ACHN (cell line): ENCODE results near the gene TMEM164.
A peak's percentile ranks its signal among the peaks of the same experiment; 100 is the strongest.
"Not testable (repeated sequence)": the region's sequence is repeated elsewhere in the genome, so short reads cannot be mapped to it uniquely, and the experiment has no call there.

ENCODE experiments used
- DNase-seq: peaks from one replicate; pipeline ENCODE4 v3.0.0-alpha.2; 2015
- in situ Hi-C: cut with HindIII; loops from 2 replicates; pipeline ENCODE4 v1.10.0; 2017; ENCODE audit warnings: low sequenced_read_pairs, low pct_ligation_motif_present, low pct_unique_long_range_greater_than_20kb

Gene TMEM164

DNA sequence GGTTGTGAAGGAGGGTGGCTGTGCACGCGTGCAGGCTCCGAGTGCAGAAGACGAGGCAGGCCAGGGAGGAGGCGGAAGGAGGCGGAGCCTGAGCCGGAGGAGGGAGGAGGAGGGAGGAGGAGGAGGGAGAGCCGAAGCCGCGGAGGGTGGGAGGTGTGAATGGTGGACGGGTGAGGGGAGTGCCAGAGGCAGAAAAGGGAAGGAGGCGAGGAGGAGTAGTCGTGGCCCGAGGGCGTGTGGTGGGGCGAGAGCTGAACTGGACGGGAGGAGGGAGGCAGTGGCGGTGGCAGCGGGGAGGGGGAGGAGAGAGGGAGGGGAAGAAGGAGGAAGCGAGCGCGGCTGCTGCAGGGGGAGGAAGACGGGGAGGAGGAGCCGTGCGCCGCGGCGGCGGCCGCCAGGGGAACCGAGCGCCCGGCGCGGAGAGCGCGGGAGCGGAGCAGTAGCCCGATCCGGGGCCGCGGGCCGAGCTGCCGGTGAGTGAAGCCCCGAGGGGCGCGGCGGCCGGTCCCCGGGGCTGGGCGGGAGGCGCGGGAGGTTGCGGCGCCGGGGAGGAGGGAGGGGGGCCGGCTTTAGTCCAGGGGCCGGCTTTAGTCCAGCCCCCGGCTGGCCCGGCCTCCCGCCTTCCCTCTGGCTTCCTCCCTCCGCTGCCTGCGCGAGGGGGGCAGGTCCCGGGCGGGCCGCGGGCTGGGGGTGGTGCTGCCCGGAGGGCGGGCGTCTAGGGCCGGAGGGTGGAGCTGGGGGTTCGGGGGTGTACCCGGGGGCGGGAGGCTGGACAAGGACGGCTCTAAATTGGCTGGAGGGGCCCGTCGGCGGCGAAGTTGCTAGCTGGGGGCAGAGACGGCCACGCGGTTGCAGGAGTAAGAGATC lies at the start of gene TMEM164:
Gene TMEM164, plus strand, starts transcription at position 815 of the 867 bp plus-strand sequence. CDS start 661 bp downstream, outside the sequence.
- DNase-seq, result peak; percentile 68
- in situ Hi-C loops, result no loop called here

DNA sequence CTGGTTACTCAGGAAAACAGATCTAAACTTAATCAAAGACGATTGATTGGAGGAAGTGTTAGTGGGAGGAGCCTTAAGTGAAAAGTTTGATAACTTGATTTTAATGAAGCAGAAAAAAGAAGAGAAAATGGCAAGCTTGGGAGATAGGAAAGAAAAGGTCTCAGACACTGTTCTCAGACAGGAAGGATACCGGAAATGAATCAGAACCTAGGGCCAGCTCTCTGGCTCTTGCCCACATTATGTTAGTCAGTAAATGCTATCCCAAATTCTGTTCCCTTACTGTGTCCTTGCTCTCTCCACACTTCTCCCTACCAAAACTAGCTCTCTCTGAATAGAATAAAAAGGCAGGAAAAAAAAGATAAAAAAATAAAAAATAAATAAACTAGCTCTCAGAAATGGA lies 48.6 kb upstream of the TMEM164 start:
- in situ Hi-C loops, result no loop called here
- DNase-seq, result no peak

DNA sequence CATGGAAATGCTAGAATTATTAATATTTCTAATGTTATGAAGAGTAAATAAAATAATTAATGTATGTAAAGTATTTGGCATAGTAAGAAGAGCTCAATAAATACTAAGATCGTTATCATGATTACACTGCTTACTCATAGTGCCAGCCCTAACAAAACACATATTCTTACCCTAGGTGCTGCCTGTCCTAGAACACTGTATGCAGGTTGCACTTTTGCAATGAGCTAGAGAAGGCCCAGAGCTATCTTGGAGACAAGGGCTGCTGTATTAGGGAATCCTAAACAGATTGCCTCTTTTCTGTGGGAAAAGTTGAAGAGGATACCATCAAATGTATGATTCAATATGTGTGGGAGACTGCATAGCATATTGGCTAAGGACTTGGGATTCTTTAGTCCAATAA lies 48.0 kb upstream of the TMEM164 start:
- in situ Hi-C loops, result no loop called here
- no peak for DNase-seq

DNA sequence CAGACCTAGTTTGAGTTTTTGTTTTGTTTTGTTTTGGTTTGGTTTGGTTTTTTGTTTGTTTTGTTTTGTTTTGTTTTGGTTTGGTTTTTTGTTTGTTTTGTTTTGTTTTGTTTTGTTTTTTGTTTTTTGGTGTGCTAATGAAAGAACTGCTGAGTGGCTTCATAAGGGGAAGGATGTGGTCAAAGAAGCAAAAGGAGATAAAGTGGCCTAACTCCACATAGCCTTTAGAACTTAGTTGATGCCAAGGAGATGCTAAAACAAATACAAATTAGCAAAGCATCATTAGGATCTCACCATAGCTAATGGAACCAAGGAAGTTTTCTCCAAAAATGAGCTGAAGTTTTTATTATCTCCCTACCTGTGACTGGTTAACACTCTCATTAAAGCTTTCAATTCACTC lies 44.6 kb upstream of the TMEM164 start:
- no peak for DNase-seq
- in situ Hi-C loops, result no loop called here

DNA sequence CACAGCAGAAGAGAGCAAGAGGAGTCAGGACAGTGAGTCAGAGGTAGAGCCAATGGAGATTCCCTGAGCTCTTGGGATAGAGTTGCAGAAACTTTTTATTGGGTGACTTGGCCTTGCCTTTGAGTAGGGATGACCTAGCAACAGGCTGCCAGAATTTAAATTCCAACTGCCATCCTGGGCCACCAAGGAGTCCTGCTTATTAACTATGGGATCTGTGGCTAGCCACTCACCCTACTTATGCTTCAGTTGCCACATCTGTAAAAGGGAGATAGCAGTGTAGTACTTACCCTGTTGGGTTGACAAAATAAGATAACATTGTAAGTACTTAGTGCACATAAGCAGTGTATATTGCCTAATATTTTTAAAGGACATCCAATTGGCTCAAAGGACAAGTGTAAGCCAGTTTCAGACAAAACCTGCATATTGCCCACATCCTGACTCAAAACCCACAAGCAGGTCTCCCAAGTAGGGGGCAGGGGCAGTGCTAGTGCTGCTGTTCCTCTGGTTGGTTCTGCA lies 43.5 kb upstream of the TMEM164 start:
- DNase-seq, result no peak
- in situ Hi-C loops, result no loop called here

DNA sequence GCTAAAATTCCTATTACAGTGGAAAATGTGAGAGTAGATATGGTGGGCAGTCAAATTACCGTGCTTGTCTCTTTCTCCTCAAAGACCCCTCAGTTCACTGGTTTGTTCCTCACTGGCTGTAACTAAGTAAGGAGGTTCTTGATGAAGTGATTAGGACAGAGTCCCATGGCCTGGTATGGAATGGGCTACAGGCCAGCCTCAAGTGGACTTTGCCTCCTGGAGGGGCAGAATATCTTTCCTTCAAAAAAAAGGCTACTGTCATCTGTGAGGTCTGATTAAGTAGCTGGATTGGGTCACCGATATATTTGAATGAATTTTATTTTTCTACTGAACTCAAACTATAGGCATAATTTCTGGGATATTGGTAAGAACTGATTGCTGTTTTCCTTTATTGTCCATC lies 38.5 kb upstream of the TMEM164 start:
- in situ Hi-C loops, result no loop called here
- no peak for DNase-seq

DNA sequence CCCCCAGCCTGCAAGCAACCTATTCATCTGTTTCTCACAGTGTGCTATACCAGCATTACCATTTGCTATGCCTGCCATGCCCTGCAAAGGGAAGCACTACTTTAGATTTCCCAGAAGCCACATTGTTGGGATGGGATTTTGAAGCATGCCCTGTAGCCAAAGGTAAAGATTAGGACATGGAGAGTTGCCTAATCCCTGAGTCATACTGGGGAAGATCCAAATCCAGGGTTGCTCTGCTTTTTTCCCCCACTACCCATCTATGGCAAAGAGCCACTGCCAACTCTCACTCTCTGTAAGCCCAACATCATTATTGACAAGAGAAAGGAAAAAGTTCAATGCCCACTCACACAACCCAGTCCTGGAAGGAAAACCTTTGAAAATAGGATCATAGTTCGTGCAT lies 36.7 kb upstream of the TMEM164 start:
- in situ Hi-C loops, result no loop called here
- DNase-seq, result no peak

DNA sequence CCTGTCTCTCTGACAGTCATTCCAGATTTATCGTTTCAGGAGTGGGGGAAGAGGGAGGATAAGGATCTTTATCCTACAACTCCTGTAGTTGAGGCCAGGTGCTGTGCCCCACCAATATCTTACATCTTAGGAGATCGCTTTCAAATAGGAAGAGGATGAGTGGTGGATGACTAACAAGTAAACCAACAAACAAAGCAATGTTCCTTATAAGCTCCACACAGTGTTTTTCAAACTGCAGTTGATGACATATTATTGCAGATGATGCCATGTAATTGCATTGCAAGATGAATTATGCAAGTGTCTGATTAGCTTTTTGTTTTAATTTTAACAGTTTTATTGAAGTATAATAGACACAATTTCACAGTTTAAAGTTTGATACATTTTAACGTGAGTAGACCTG lies 35.8 kb upstream of the TMEM164 start:
- in situ Hi-C loops, result no loop called here
- no peak for DNase-seq

DNA sequence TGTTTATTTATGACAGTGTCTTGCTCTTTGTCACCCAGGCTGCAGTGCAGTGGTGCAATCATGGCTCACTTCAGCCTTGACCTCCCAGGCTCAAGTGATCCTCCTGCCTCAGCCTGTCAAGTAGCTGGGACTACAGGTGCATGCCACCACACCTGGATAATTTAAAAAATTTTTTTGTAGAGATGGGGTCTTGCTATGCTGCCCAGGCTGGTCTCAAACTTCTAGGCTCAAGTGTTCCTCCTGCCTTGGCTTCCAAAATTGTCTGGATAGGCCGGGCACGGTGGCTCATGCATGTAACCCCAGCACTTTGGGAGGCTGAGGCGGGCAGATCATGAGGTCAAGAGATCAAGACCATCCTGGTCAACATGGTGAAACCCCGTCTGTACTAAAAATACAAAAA lies 32.1 kb upstream of the TMEM164 start:
- in situ Hi-C loops, DNase-seq: not testable (repeated sequence)

DNA sequence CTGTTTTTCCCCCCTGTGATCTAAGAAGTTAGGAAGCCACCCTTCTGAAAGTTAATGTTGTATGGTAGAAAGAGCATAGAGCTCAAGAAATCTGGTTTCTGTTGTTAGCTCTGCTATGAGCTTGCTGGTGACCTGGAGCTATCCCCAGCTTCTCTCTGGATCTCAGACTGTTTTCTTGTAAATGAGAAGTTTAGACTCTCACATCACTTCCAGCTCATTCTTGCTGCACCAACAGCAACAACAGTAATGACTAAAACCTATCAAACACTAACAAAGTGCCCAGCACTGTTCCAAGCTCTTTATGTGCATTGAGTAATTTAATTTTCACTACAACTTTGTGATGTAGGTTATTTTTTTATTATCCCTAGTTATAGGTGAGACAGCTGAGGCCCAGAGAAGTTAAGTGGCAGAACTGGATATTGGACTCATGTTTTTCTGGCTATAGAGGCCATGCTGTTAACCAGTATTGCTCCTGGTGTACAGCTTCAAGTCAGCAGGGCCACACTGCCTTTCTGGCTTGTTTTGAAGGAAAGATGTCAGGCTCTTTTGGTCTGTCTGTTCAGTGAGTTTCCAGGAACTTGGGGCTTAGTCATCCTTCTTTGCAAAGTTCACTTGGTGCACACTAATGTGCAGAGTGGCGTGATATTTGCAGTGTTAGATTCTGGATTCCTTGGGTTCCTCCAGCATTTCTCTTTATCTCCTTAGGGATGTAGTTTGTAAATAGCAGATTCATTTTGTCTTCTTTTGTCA lies 27.8 kb upstream of the TMEM164 start:
- DNase-seq, result no peak
- in situ Hi-C loops, result no loop called here

DNA sequence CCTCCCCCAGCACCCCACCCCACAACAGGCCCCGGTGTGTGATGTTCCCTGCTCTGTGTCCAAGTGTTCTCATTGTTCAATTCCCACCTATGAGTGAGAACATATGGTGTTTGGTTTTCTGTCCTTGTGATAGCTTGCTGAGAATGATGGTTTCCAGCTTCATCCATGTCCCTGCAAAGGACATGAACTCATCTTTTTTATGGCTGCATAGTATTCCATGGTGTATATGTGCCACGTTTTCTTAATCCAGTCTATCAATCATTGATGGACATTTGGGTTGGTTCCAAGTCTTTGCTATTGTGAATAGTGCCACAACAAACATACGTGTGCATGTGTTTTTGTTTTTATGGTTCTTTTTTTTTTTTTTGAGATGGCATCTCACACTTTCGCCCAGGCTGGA lies 17.7 kb upstream of the TMEM164 start:
- in situ Hi-C loops, DNase-seq: not testable (repeated sequence)

DNA sequence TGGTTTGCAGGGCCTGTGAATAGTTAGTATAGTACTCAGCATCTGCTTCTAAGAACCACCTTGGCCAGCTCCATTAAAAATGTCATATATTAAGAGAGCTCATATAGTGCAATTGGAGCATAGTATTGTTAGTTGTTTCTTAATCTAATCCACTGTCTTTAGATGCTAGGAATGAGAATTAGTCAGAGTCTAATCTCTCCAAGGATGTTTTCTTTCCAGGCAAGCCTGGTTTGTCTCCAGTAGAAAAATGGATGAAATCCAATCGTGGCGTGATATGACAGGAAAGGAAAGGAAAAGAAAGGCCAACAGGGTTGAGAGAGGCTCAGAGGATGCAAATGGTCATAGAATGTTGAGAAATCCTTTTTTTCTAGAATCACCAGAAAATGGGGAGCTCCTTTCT lies 15.0 kb upstream of the TMEM164 start:
- DNase-seq, result no peak
- in situ Hi-C loops, result no loop called here

DNA sequence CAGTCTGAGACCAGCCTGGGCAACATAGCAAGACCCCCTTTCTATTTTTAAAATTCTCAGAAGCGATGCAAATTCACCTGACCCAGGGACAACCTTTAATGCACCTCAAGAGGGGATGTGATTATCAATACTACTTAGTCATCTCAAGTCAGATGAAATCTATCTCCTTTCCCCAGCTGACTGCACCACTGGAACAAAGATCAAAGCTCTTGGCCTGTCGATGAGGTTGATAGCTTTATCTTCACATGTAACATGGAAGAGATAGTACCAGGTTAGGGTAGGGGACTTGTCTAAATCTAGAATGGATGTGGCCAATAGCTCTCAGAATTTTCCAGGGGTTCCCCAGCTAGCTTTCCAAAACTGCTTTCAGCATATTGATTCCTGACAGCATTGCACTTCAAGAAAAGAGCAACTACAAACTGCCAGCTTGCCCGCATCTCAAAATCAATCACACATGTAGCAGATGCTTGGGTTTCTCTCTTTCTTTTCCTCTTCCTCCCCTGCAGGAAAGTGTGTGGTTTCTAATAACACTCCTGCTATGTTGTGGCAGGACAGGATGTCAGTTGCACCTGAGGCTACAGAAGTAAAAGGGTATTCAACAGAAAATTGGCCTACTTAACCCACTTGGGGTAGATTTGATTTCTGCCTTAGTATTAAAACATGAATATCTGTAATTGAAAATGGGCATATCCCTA lies 12.2 kb upstream of the TMEM164 start:
- in situ Hi-C loops, result no loop called here
- DNase-seq, result no peak

DNA sequence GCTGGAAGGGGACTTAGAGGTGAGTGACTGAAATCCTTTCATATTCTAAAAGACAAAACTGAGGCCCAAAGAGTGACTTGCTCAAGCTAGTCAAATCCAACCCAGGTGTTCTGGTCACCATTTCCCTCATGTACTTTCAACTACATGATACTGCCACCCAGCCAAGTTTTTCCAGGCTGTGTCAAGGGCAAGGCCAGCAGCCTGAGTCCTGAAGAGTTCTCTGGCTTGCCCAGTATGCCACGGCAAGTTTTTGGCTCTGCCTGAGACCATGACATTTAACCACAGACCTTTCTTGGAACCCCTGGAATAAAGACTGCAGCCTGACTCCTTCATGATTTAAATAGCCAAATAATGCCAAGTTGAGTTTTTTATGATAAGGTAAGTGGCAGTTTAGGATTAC lies 10.7 kb upstream of the TMEM164 start:
- no peak for DNase-seq
- in situ Hi-C loops, result no loop called here

DNA sequence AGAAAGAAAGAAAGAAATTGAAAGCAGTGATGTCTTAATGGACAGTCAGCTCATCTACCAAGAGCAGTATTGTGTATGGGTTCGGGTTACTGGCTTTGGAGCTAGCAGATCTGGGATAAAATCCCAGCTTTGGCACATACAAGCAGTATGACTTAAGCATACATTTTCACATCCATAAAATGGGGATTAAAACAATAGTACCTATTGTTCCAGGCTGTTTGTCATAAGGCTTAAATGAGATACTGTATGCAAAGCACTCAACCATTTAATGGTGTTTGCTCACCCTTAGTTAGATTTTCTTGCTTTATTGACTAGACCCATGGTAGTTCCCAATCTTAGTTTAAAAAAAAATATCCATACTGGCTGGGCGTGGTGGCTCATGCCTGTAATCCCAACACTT lies 7.8 kb upstream of the TMEM164 start:
- DNase-seq, result no peak
- in situ Hi-C loops, result no loop called here

DNA sequence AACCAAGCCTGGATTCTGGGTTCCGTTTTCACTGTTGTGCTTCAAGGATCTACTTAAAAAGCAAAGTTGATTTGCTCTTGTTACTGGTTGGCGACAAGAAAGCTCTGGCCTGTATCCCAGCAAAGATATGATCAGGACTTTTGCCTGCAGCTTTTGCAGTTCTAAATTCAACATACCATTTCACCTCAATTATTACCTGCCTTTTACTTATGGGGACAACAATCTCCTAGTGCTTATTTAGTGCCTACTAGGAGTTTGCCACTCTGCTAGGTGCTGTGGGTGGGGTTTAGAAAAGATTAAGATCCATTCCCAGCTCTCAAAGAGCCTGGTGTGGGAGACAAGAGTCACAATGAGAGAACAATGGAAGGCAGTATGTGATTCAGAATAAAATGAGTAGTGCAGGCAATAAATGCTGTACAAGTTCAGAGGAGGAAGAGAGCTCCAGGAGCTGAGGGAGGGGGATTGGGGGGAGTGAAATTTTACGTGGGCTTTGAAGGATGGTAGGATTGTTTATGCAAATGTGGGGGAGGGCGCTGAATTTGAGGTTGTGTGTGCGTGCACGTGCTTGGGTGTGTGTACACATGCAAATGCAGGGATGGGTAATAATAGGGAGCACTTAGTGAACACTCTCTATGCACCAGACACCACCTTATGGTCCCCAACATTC lies 5.0 kb upstream of the TMEM164 start:
- in situ Hi-C loops, result no loop called here
- DNase-seq, result no peak

DNA sequence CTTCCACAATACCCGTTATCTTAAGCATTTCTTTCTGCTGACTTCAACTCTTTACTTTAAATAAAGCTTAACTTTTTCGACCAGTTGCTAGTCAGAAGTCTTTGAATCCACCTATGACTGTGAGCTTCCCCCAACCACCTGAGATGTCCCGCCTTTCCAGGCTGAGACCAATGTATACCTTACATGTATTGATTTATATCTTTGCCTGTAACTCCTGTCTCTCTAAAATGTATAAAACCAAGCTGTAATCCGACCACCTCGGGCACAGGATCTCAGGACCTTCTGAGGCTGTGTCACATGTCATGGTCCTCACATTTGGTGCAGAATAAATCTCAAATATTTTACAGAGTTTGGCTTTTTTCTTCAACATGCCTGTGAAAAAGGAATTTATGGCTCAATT lies 2.9 kb upstream of the TMEM164 start:
- in situ Hi-C loops, result no loop called here
- no peak for DNase-seq

DNA sequence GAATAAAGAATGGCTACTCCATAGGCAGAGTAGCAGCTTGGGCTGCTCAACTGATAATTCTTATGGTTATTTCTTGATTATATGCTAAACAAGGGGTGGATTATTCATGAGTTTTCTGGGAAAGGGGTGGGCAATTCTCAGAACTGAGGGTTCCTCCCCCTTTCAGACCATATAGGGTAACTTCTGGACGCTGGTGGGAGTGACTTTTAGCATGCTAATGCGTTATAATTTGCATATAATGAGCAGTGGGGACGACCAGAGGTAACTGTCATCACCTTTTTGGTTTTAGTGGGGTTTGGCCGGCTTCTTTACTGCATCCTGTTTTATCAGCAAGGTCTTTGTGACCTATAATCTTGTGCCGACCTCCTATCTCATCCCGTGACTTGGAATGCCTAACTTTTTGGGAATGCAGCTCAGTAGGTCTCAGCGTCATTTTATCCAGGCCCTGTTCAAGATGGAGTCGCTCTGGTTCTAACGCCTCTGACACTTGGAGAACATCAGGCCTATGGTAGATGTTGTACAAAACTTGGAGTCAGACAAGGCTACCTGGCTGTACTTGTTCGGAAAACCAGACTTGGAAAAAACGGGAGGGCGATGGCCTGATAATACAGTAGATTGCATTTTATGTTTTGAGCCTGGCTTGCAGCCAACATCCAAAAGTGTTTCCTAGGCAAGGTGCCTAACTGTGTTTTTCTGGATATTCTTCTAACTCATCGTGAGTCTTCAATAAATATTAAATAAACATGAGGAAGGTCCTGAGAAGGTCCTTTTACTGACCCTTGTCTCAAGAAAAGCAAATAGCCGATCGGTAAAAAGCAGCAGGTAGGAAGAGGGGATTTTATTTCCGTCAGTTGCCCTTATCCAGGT lies 1.8 kb upstream of the TMEM164 start:
- in situ Hi-C loops, result no loop called here
- no peak for DNase-seq
